ENCODE measurements around the gene INTS13. TPM values are rescaled to one million over a fixed set of nuclear protein-coding genes. Genes with fewer than 3 reads are reported as not detected.
A peak's percentile ranks its signal among the peaks of the same experiment; 100 is the strongest.

The INTS13 gene, protein sequence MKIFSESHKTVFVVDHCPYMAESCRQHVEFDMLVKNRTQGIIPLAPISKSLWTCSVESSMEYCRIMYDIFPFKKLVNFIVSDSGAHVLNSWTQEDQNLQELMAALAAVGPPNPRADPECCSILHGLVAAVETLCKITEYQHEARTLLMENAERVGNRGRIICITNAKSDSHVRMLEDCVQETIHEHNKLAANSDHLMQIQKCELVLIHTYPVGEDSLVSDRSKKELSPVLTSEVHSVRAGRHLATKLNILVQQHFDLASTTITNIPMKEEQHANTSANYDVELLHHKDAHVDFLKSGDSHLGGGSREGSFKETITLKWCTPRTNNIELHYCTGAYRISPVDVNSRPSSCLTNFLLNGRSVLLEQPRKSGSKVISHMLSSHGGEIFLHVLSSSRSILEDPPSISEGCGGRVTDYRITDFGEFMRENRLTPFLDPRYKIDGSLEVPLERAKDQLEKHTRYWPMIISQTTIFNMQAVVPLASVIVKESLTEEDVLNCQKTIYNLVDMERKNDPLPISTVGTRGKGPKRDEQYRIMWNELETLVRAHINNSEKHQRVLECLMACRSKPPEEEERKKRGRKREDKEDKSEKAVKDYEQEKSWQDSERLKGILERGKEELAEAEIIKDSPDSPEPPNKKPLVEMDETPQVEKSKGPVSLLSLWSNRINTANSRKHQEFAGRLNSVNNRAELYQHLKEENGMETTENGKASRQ
- polyA plus RNA-seq, result 18.6 to 38.7 TPM (median 19.5 TPM) in 3 replicates
- 73.5 TPM for polyA plus RNA-seq (2011; ENCODE audit: low read depth)
- polyA plus RNA-seq (2011; cell fraction: cytosol; rRNA removed), result 25.4 and 42.6 TPM in 2 replicates
- polyA plus RNA-seq (2011; cell fraction: nucleus; rRNA removed), result 17.3 and 26.1 TPM in 2 replicates
- polyA plus RNA-seq (2012; ENCODE audit: low replicate concordance), result 20.5 and 26.3 TPM in 2 replicates
- polyA minus RNA-seq, result 17.3 to 45.2 TPM (median 17.6 TPM) in 3 replicates
- polyA minus RNA-seq (2011; cell fraction: cytosol; rRNA and poly(A)+ RNA removed), result 49.9 TPM
- 10.2 and 27.5 TPM in 2 replicates for polyA minus RNA-seq (2011; cell fraction: nucleus; rRNA and poly(A)+ RNA removed)

DNA sequence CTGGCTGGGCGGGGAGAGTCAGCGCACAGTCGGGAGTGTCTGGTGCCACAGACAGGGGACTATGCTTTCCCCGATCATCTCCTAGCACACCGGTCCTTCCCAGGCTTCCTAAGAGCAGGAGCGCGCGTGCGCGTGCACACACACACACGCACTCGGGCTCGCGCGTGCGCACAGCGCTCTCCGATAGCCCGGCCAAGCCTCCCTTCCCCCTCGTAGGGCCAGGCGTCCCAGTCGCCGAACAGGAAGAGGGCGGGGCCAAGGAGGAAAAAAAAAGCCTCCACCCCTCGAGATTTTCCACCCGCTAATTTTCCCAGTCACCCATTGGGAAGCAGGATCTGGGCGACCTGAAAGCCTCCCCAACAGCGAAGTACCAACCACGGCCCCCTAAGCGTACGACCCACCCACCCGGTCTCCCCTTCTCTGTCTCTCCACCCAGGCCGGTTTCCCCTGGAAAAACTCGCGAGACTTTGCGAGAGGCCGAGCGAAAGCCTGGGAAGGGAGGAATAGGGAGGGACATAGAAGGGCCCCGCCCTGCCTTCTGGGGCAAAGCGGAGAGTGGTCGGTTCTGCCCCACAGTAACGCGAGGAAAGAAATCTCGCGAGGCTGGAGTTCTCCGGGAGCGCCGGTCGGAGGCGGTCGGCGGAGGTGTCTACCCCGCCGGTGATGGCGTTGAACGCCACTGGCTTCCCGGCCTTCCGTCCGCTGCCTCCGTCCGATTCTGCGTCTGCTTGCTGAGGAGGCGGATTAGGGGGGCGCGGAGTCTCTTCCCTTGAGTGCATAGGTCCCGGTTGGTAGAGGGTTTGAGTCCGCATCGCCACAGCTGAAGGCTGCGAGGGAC is at the start of gene INTS13, which contains the start of gene FGFR1OP2:
TSS of gene INTS13 (minus strand) at position 119 of the 838 bp plus-strand sequence. CDS start 1,178 bp downstream, outside the sequence.
TSS of gene FGFR1OP2 (plus strand) at position 608 of the 838 bp plus-strand sequence. CDS start 15,689 bp downstream, outside the sequence.
- FAIRE-seq (peak; percentile 67), DNase-seq (ENCODE audit: low read depth, low spot score) (peak; percentile 93)
- Histone ChIP-seq H3K9me3 (ENCODE audit: control insufficient read depth, low read depth, low read length) (no peaks in the 10 kb centered on the region), H3K4me3 (ENCODE audit: control insufficient read depth in 2 of 3, extremely low read depth in 1 of 3, insufficient read depth in 2 of 3, low read depth in 1 of 3, low read length in 3 of 3) (peak within 1 kb of the TSS; percentile 96 to 100 (median 97)), H2AFZ (ENCODE audit: control insufficient read depth, low read length) (peak within 1 kb of the TSS; percentile 97), H3K4me2 (ENCODE audit: control insufficient read depth, extremely low read depth, insufficient read depth, low read depth, low read length) (peak within 1 kb of the TSS; percentile 90), H3K4me1 (ENCODE audit: control insufficient read depth, extremely low read depth, insufficient read depth, low read length) (peaks cover 17% of the 10 kb centered on the region), H3K79me2 (ENCODE audit: control insufficient read depth, insufficient read depth, low read length) (peaks cover 79% of the 10 kb centered on the region), H3K27me3 (ENCODE audit: control insufficient read depth, extremely low read depth, insufficient read depth, low read length) (no peaks in the 10 kb centered on the region), H3K27ac (ENCODE audit: control insufficient read depth, insufficient read depth, low read length) (peak within 1 kb of the TSS; percentile 93), H3K36me3 (ENCODE audit: control insufficient read depth in 2 of 2, extremely low read depth in 1 of 2, insufficient read depth in 2 of 2, low read length in 2 of 2) (peaks cover 2 to 6% of the 10 kb centered on the region in 2 experiments), H3K9me1 (ENCODE audit: control insufficient read depth, extremely low read depth, insufficient read depth, low read length) (no peaks in the 10 kb centered on the region), H3K9ac (ENCODE audit: control insufficient read depth, extremely low read depth, insufficient read depth, low read length) (peak within 1 kb of the TSS; percentile 97), H4K20me1 (ENCODE audit: control insufficient read depth, extremely low read depth, insufficient read depth, low read length) (no peaks in the 10 kb centered on the region)
- TF ChIP-seq, protein P1, sequence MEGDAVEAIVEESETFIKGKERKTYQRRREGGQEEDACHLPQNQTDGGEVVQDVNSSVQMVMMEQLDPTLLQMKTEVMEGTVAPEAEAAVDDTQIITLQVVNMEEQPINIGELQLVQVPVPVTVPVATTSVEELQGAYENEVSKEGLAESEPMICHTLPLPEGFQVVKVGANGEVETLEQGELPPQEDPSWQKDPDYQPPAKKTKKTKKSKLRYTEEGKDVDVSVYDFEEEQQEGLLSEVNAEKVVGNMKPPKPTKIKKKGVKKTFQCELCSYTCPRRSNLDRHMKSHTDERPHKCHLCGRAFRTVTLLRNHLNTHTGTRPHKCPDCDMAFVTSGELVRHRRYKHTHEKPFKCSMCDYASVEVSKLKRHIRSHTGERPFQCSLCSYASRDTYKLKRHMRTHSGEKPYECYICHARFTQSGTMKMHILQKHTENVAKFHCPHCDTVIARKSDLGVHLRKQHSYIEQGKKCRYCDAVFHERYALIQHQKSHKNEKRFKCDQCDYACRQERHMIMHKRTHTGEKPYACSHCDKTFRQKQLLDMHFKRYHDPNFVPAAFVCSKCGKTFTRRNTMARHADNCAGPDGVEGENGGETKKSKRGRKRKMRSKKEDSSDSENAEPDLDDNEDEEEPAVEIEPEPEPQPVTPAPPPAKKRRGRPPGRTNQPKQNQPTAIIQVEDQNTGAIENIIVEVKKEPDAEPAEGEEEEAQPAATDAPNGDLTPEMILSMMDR (optimal IDR thresholded peaks at IDR 0.05 in 1 of 3, IDR thresholded peaks at IDR 0.05 in 1 of 3, conservative IDR thresholded peaks at IDR 0.05 in 1 of 3; ENCODE audit: extremely low read depth in 1 of 3, insufficient read depth in 2 of 3, low read length in 3 of 3), result no peak
- TF ChIP-seq EZH2 (IDR thresholded peaks at IDR 0.05; ENCODE audit: low read length), result no peak
- dilution Hi-C loops (cut with MboI; ENCODE audit: extremely low pct_ligation_motif_present, low sequenced_read_pairs), result no loop called here

DNA sequence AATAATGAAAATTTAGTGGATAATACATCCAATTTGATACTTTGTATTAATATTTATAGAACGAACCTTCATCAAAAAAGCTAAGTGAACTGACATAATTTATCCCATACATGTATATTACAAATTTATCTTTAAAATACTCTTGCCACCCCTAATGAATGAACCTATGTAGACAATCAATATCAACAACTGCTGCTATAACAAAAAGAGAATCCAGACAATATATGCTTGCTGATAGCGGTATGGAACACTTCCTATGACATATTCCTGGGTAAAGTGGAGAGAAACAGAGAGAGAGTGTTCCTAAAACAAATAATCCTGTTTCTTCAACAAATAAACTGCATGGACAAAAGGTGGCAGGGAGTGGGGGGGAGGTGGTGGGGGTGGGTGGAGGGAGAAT is 45.1 kb upstream of the INTS13 start:
- no peak for FAIRE-seq
- H3K36me3 ChIP-seq (ENCODE audit: control insufficient read depth in 2 of 2, extremely low read depth in 1 of 2, insufficient read depth in 2 of 2, low read length in 2 of 2), result peaks cover 15 to 21% of the 10 kb centered on the region in 2 experiments
- no peak for TF ChIP-seq EZH2 (IDR thresholded peaks at IDR 0.05; ENCODE audit: low read length)
- TF ChIP-seq, protein P1 (optimal IDR thresholded peaks at IDR 0.05 in 1 of 3, IDR thresholded peaks at IDR 0.05 in 1 of 3, conservative IDR thresholded peaks at IDR 0.05 in 1 of 3; ENCODE audit: extremely low read depth in 1 of 3, insufficient read depth in 2 of 3, low read length in 3 of 3), result no peak

More for the DNA sequence above, 45.1 kb upstream of the INTS13 start:
- Histone ChIP-seq H3K4me2 (ENCODE audit: control insufficient read depth, extremely low read depth, insufficient read depth, low read depth, low read length) (no peak overlapping the region), H3K4me3 (ENCODE audit: control insufficient read depth in 2 of 3, extremely low read depth in 1 of 3, insufficient read depth in 2 of 3, low read depth in 1 of 3, low read length in 3 of 3) (no peak overlapping the region), H2AFZ (ENCODE audit: control insufficient read depth, low read length) (no peak overlapping the region), H3K9me3 (ENCODE audit: control insufficient read depth, low read depth, low read length) (no peaks in the 10 kb centered on the region), H3K27me3 (ENCODE audit: control insufficient read depth, extremely low read depth, insufficient read depth, low read length) (no peaks in the 10 kb centered on the region), H3K4me1 (ENCODE audit: control insufficient read depth, extremely low read depth, insufficient read depth, low read length) (no peaks in the 10 kb centered on the region), H3K9ac (ENCODE audit: control insufficient read depth, extremely low read depth, insufficient read depth, low read length) (no peak overlapping the region), H3K27ac (ENCODE audit: control insufficient read depth, insufficient read depth, low read length) (no peak overlapping the region), H4K20me1 (ENCODE audit: control insufficient read depth, extremely low read depth, insufficient read depth, low read length) (no peaks in the 10 kb centered on the region), H3K9me1 (ENCODE audit: control insufficient read depth, extremely low read depth, insufficient read depth, low read length) (no peaks in the 10 kb centered on the region), H3K79me2 (ENCODE audit: control insufficient read depth, insufficient read depth, low read length) (peaks cover 21% of the 10 kb centered on the region)
- DNase-seq (ENCODE audit: low read depth, low spot score), result no peak
- dilution Hi-C loops (cut with MboI; ENCODE audit: extremely low pct_ligation_motif_present, low sequenced_read_pairs), result no loop called here

All from keratinocyte (primary cell).